ENCODE measurements around the gene TAF1.
"Not testable (repeated sequence)": the region's sequence is repeated elsewhere in the genome, so short reads cannot be mapped to it uniquely, and the experiment has no call there.

The TAF1 gene

GRCh38 chrX:71365875-71366673, at the start of gene TAF1:
Gene TAF1, plus strand, starts transcription at chrX:71366357. Its CDS starts 18 bp downstream, at chrX:71366375.
- TF ChIP-seq CTCF (IDR thresholded peaks at IDR 0.05; ENCODE audit: low read depth, low read length): no peak
- TF ChIP-seq POLR2A (IDR thresholded peaks at IDR 0.05; ENCODE audit: extremely low read depth, insufficient read length): peak; percentile 50
- TF ChIP-seq MYC (IDR thresholded peaks at IDR 0.05; ENCODE audit: low read depth, low read length): peak; percentile 73
- TF ChIP-seq MAX (IDR thresholded peaks at IDR 0.05; ENCODE audit: low read depth, low read length): peak; percentile 99
- H3K4me3 ChIP-seq (ENCODE audit: low read depth, low read length): peak within 1 kb of the TSS; percentile 93
- DNase-seq (ENCODE audit: low read depth): peak; percentile 97

- not testable (repeated sequence) for H3K4me3 ChIP-seq (ENCODE audit: low read depth, low read length)
These were observed 49.2 kb upstream of the TAF1 start for GRCh38 chrX:71316959-71317358.

GRCh38 chrX:71320126-71320525, 46.0 kb upstream of the TAF1 start:
- no peak overlapping the region for H3K4me3 ChIP-seq (ENCODE audit: low read depth, low read length)
- peak; percentile 55 for DNase-seq (ENCODE audit: low read depth)
- TF ChIP-seq MAX (IDR thresholded peaks at IDR 0.05; ENCODE audit: low read depth, low read length) (no peak), POLR2A (IDR thresholded peaks at IDR 0.05; ENCODE audit: extremely low read depth, insufficient read length) (no peak), CTCF (IDR thresholded peaks at IDR 0.05; ENCODE audit: low read depth, low read length) (no peak), MYC (IDR thresholded peaks at IDR 0.05; ENCODE audit: low read depth, low read length) (no peak)

More at GRCh38 chrX:71316959-71317358, 49.2 kb upstream of the TAF1 start:
- not testable (repeated sequence) for DNase-seq (ENCODE audit: low read depth)

GRCh38 chrX:71321731-71322130, 44.4 kb upstream of the TAF1 start:
- H3K4me3 ChIP-seq (ENCODE audit: low read depth, low read length): no peak overlapping the region
- DNase-seq (ENCODE audit: low read depth): no peak
- TF ChIP-seq MYC (IDR thresholded peaks at IDR 0.05; ENCODE audit: low read depth, low read length) (no peak), MAX (IDR thresholded peaks at IDR 0.05; ENCODE audit: low read depth, low read length) (no peak), POLR2A (IDR thresholded peaks at IDR 0.05; ENCODE audit: extremely low read depth, insufficient read length) (no peak), CTCF (IDR thresholded peaks at IDR 0.05; ENCODE audit: low read depth, low read length) (no peak)

GRCh38 chrX:71324452-71324851, 41.7 kb upstream of the TAF1 start:
- DNase-seq (ENCODE audit: low read depth); H3K4me3 ChIP-seq (ENCODE audit: low read depth, low read length): not testable (repeated sequence)

- TF ChIP-seq POLR2A (IDR thresholded peaks at IDR 0.05; ENCODE audit: extremely low read depth, insufficient read length) (no peak), CTCF (IDR thresholded peaks at IDR 0.05; ENCODE audit: low read depth, low read length) (no peak), MYC (IDR thresholded peaks at IDR 0.05; ENCODE audit: low read depth, low read length) (no peak), MAX (IDR thresholded peaks at IDR 0.05; ENCODE audit: low read depth, low read length) (no peak)
- no peak overlapping the region for H3K4me3 ChIP-seq (ENCODE audit: low read depth, low read length)
- no peak for DNase-seq (ENCODE audit: low read depth)
These were observed 39.8 kb upstream of the TAF1 start for GRCh38 chrX:71326394-71326793.

GRCh38 chrX:71349151-71349665, 16.9 kb upstream of the TAF1 start:
- not testable (repeated sequence) for DNase-seq (ENCODE audit: low read depth); H3K4me3 ChIP-seq (ENCODE audit: low read depth, low read length)

GRCh38 chrX:71349867-71350266, 16.3 kb upstream of the TAF1 start:
- not testable (repeated sequence) for H3K4me3 ChIP-seq (ENCODE audit: low read depth, low read length); DNase-seq (ENCODE audit: low read depth)

- H3K4me3 ChIP-seq (ENCODE audit: low read depth, low read length): not testable (repeated sequence)
These were observed 13.7 kb upstream of the TAF1 start for GRCh38 chrX:71352439-71352838.

More at GRCh38 chrX:71352439-71352838, 13.7 kb upstream of the TAF1 start:
- not testable (repeated sequence) for DNase-seq (ENCODE audit: low read depth)
